HepG2 (cell line): Measurements from ENCODE around the gene TMEM218. TPM values are rescaled to one million over a fixed set of nuclear protein-coding genes. Genes with fewer than 3 reads are reported as not detected.

Experiments used
- ATAC-seq: fragments of 200-7000 bp; cut with Tn5 transposase; 3 replicates; pipeline ENCODE4 v1.9.1; 2020; ENCODE audit warnings: mild to moderate bottlenecking, moderate library complexity
- BruUV-seq: library from RNA; stranded (reverse); fragments of 400-500 nt; replicated peaks from 2 replicates; lab custom pipeline; 2021; lab: Mats Ljungman, UMichigan
- CTCF ChIA-PET: fragments of 300-600 bp; formaldehyde crosslinking; extraction: SDS; loops from one replicate; lab custom pipeline; 2021; ENCODE audit warnings: low total read pairs, inconsistent platforms, low intra/inter-chr PET ratio; lab: Yijun Ruan, JAX
- POLR2A ChIA-PET: fragments of 350-600 bp; sonication (Branson Sonifier 250); formaldehyde crosslinking; loops from one replicate; lab custom pipeline; 2020; ENCODE audit warnings: antibody characterized with exemption, inconsistent platforms; lab: Yijun Ruan, JAX
- DNase-seq: peaks from one replicate; pipeline ENCODE4 v3.0.0-alpha.2; 2015; ENCODE audit warnings: low spot score
- FAIRE-seq: peaks from 3 replicates; lab custom pipeline; 2011; peaks lifted over from hg19 to GRCh38; lab: Jason Lieb, UNC
- H2AFZ ChIP-seq: one replicate; pipeline ENCODE4 v1.6.1; 2011; ENCODE audit warnings: low read length, inconsistent platforms
- H3K27ac ChIP-seq: fragments of 300-600 bp; 3 replicates; pipeline ENCODE4 v1.8.0; 2011; ENCODE audit warnings: mixed run types, mild to moderate bottlenecking, mixed read lengths, low read length, inconsistent platforms; ENCODE audit not compliant: insufficient read depth; ENCODE audit errors: extremely low read length
- H3K27me3 ChIP-seq, 2 experiments: fragments of 200-600 bp in 1 of 2; 2 replicates in 1 of 2; 3 replicates in 1 of 2; pipeline versions ENCODE4 v1.6.0 to v1.8.0; 2011; ENCODE audit warnings: low read length in 2 of 2, mild to moderate bottlenecking in 2 of 2, moderate library complexity in 2 of 2, inconsistent platforms in 1 of 2; ENCODE audit not compliant: insufficient read depth in 2 of 2, control insufficient read depth in 1 of 2
- H3K36me3 ChIP-seq, 2 experiments: fragments of 200-600 bp in 1 of 2; replicated peaks in 1 of 2; 2 replicates in 1 of 2; 3 replicates in 1 of 2; pipeline versions ENCODE4 v1.5.1 to v1.8.0; 2011; ENCODE audit warnings: low read length in 2 of 2, inconsistent platforms in 1 of 2; ENCODE audit not compliant: insufficient read depth in 2 of 2, control insufficient read depth in 1 of 2
- H3K4me1 ChIP-seq: 2 replicates; pipeline ENCODE4 v1.5.1; 2012; ENCODE audit warnings: low read length, inconsistent platforms; ENCODE audit not compliant: insufficient read depth
- H3K4me2 ChIP-seq: 2 replicates; pipeline ENCODE4 v1.6.0; 2011; ENCODE audit warnings: low read depth, low read length, inconsistent platforms
- H3K4me3 ChIP-seq, 3 experiments: fragments of 200-600 bp in 1 of 3; sonication (generic), shearing (Covaris generic) in 1 of 3; replicated peaks in 1 of 3; 2 replicates each; pipeline ENCODE4 v1.5.1; 2011 to 2016; ENCODE audit warnings: low read length in 3 of 3, inconsistent platforms in 2 of 3, low read depth in 2 of 3, mild to moderate bottlenecking in 2 of 3, control low read depth in 1 of 3, mixed read lengths in 1 of 3; ENCODE audit not compliant: insufficient read depth in 1 of 3
- H3K79me2 ChIP-seq: one replicate; pipeline ENCODE4 v1.6.1; 2011; ENCODE audit warnings: low read length, inconsistent platforms; ENCODE audit not compliant: insufficient read depth
- H3K9ac ChIP-seq: 2 replicates; pipeline ENCODE4 v1.6.0; 2011; ENCODE audit warnings: mild to moderate bottlenecking, low read depth, low read length, inconsistent platforms; ENCODE audit not compliant: insufficient read depth
- H3K9me3 ChIP-seq: 2 replicates; pipeline ENCODE4 v1.5.1; 2012; ENCODE audit warnings: mild to moderate bottlenecking, low read length
- H4K20me1 ChIP-seq: 2 replicates; pipeline ENCODE4 v1.6.0; 2011; ENCODE audit warnings: inconsistent platforms, mild to moderate bottlenecking, low read length, moderate library complexity; ENCODE audit not compliant: insufficient read depth
- HOXD1 ChIP-seq: sonication (generic); formaldehyde crosslinking; IDR thresholded peaks from 2 replicates; pipeline ENCODE4 v1.5.0; 2020; ENCODE audit warnings: missing genetic modification reagents
- KLF11 ChIP-seq: IDR thresholded peaks from 2 replicates; pipeline ENCODE4 v1.6.1; 2016; ENCODE audit warnings: missing compliant biosample characterization
- MAFF ChIP-seq: IDR thresholded peaks from 2 replicates; pipeline ENCODE4 v1.6.1; 2011; ENCODE audit warnings: low read depth, low read length, improper control_type of control experiment
- MAFG ChIP-seq: sonication (generic); formaldehyde crosslinking; IDR thresholded peaks from 2 replicates; pipeline ENCODE4 v1.5.1; 2020; ENCODE audit warnings: mild to moderate bottlenecking, missing genetic modification reagents
- MXD1 ChIP-seq: sonication (generic); formaldehyde crosslinking; IDR thresholded peaks from 2 replicates; pipeline ENCODE4 v1.4.0; 2020; ENCODE audit warnings: mild to moderate bottlenecking, missing genetic modification reagents
- NR2F6 ChIP-seq, 2 experiments: IDR thresholded peaks; 2 replicates each; pipeline ENCODE4 v1.6.1; 2016; ENCODE audit warnings: antibody characterized with exemption in 1 of 2, mild to moderate bottlenecking in 1 of 2
- RARG ChIP-seq: sonication (generic); formaldehyde crosslinking; IDR thresholded peaks from 2 replicates; pipeline ENCODE4 v1.4.0; 2020; ENCODE audit warnings: low read depth, mild to moderate bottlenecking, missing genetic modification reagents
- SOX6 ChIP-seq, 2 experiments: fragments of 450-650 bp in 1 of 2; sonication (generic) in 1 of 2; formaldehyde crosslinking in 1 of 2; IDR thresholded peaks; 2 replicates each; pipeline versions ENCODE4 v1.4.0 to v1.6.1; 2017 to 2020; ENCODE audit warnings: antibody characterized with exemption in 1 of 2, mild to moderate bottlenecking in 1 of 2, missing genetic modification reagents in 1 of 2
- SP2 ChIP-seq: sonication (generic); formaldehyde crosslinking; IDR thresholded peaks from 2 replicates; pipeline ENCODE4 v1.5.1; 2020; ENCODE audit warnings: mild to moderate bottlenecking, missing genetic modification reagents
- TCF12 ChIP-seq, 2 experiments: fragments of 450-650 bp in 1 of 2; sonication (generic) in 1 of 2; formaldehyde crosslinking in 1 of 2; IDR thresholded peaks; 2 replicates each; pipeline versions ENCODE4 v1.6.1 to v1.8.0; 2017 to 2022; ENCODE audit warnings: antibody characterized with exemption in 1 of 2, mild to moderate bottlenecking in 1 of 2, missing genetic modification reagents in 1 of 2, moderate library complexity in 1 of 2
- THYN1 ChIP-seq: sonication (generic); formaldehyde crosslinking; IDR thresholded peaks from 2 replicates; pipeline ENCODE4 v1.8.1; 2023; ENCODE audit warnings: low read depth, mild to moderate bottlenecking, moderate library complexity, missing genetic modification reagents, borderline replicate concordance
- ZBTB39 ChIP-seq: sonication (generic); formaldehyde crosslinking; IDR thresholded peaks from 2 replicates; pipeline ENCODE4 v1.5.0; 2020; ENCODE audit warnings: missing genetic modification reagents
- ZBTB7A ChIP-seq: sonication (generic); formaldehyde crosslinking; IDR thresholded peaks from 2 replicates; pipeline ENCODE4 v1.8.0; 2022; ENCODE audit warnings: mild to moderate bottlenecking, missing genetic modification reagents
- ZNF230 ChIP-seq: sonication (generic); formaldehyde crosslinking; IDR thresholded peaks from 2 replicates; pipeline ENCODE4 v1.4.0; 2020; ENCODE audit warnings: mild to moderate bottlenecking, missing genetic modification reagents
- ZNF333 ChIP-seq: sonication (generic); formaldehyde crosslinking; IDR thresholded peaks from 2 replicates; pipeline ENCODE4 v1.4.0; 2020; ENCODE audit warnings: mild to moderate bottlenecking, missing genetic modification reagents, borderline replicate concordance
- ZNF563 ChIP-seq: sonication (generic); formaldehyde crosslinking; IDR thresholded peaks from 2 replicates; pipeline ENCODE4 v1.8.0; 2022; ENCODE audit warnings: mild to moderate bottlenecking, moderate library complexity, missing genetic modification reagents
- ZNF773 ChIP-seq: sonication (generic); formaldehyde crosslinking; IDR thresholded peaks from 2 replicates; pipeline ENCODE4 v1.4.0; 2020; ENCODE audit warnings: missing genetic modification reagents, borderline replicate concordance
- WGBS: methylation state at CpG from one replicate; pipeline ENCODE4 v1.1.6; 2017; ENCODE audit warnings: low lambda C conversion rate; 5-methylcytosine and 5-hydroxymethylcytosine counted together
- in situ Hi-C: cut with HindIII; loops from 2 replicates; pipeline ENCODE4 v1.10.0; 2017; ENCODE audit warnings: low pct_unique_long_range_greater_than_20kb; ENCODE audit not compliant: extremely low pct_ligation_motif_present
- intact Hi-C: fragments of 100-400 bp; cut with micrococcal nuclease; formaldehyde crosslinking; loops from one replicate; pipeline ENCODE4 v1.10.0; 2022; ENCODE audit not compliant: unreplicated experiment
- polyA plus RNA-seq, 8 experiments: library from polyadenylated mRNA; depleted of rRNA in 3 of 8; stranded (reverse) in 7 of 8; unstranded in 1 of 8; fragments of >200 nt; fragmentation: Illumina TruSeq in 4 of 8; extraction: Trizol in 4 of 8; gene quantifications; 2 replicates each; pipeline versions ENCODE4 v1.2.1 to v1.2.3, GENCODE V29; 2011 to 2016; ENCODE audit warnings: low read depth in 4 of 8, missing spikeins in 1 of 8, mixed read lengths in 1 of 8; ENCODE audit not compliant: insufficient read depth in 1 of 8
- total RNA-seq, 5 experiments: library from RNA; depleted of rRNA; stranded (reverse); fragments of >200 nt; fragmentation: Illumina TruSeq; extraction: Trizol; gene quantifications; 2 replicates each; pipeline ENCODE4 v1.2.3, GENCODE V29; 2016; ENCODE audit warnings: low read depth in 1 of 5

Gene TMEM218
- total and polyA plus RNA-seq, 2 of the 13 experiments (the other 11 are each of a cell fraction or from before 2014, with no cell fraction given): 11.8 to 14.0 TPM

DNA sequence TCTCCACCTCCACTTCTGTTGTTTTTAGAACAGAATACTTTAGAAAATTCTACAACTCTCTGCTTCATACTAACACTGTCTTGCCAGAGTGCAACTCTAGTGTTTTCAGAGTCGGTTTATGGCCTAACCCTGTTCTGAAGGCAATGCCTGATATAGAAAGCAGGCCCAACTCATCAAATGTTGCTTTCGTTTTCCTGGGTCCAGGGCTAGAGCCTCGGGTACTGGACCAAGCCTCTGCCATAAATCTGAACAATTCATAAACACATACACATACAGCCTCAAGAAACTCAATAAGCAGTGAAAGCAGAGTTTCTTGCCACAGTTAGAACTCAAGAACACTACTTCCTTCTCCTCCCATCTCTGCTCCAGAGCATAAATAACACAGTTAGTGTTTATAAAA lies 9.8 kb downstream of the TMEM218 start:
- Histone ChIP-seq H3K36me3 (peaks cover 0 to 6% of the 10 kb centered on the region in 2 experiments; a peak in 2 of 5 replicates), H3K9me3 (no peaks in the 10 kb centered on the region), H2AFZ (no peak overlapping the region), H3K27me3 (no peaks in the 10 kb centered on the region), H3K4me1 (no peaks in the 10 kb centered on the region), H3K9ac (no peak overlapping the region), H3K79me2 (no peaks in the 10 kb centered on the region), H3K4me2 (no peak overlapping the region), H3K4me3 (no peak overlapping the region)
- intact Hi-C loops (no loop called here), in situ Hi-C loops (no loop called here)
- DNase-seq: no peak
- 75% methylated on average over 3 of the region's 3 CpGs for WGBS
- FAIRE-seq: no peak
- TF ChIP-seq ZBTB7A (CRISPR knock-in tag) (no peak), SP2 (CRISPR knock-in tag) (no peak), ZNF773 (no peak), THYN1 (CRISPR knock-in tag) (no peak), TCF12 (IDR thresholded peaks at IDR 0.05) (no peak), TCF12 (CRISPR knock-in tag; IDR thresholded peaks at IDR 0.05) (no peak), HOXD1 (CRISPR knock-in tag) (no peak), NR2F6 (IDR thresholded peaks at IDR 0.05) (no peak), NR2F6 (CRISPR knock-in tag; IDR thresholded peaks at IDR 0.05) (no peak), SOX6 (IDR thresholded peaks at IDR 0.05) (no peak), SOX6 (CRISPR knock-in tag; IDR thresholded peaks at IDR 0.05) (no peak), MAFF (no peak), RARG (CRISPR knock-in tag) (no peak), ZNF563 (CRISPR knock-in tag) (no peak), KLF11 (CRISPR knock-in tag) (no peak), MXD1 (no peak), MAFG (CRISPR knock-in tag) (no peak), ZNF230 (no peak), ZBTB39 (CRISPR knock-in tag) (no peak), ZNF333 (no peak)
- TF ChIP-seq, all 625 proteins: peak for 0
- POLR2A ChIA-PET: no interaction called here
- Histone ChIP-seq H4K20me1 (no peaks in the 10 kb centered on the region), H3K27ac (no peak overlapping the region)
- ATAC-seq: no peak
- CTCF ChIA-PET: no interaction called here
- BruUV-seq: no TSS peak
